ENCODE results near the gene SMPD3. TPM values are rescaled to one million over a fixed set of nuclear protein-coding genes. Genes with fewer than 3 reads are reported as not detected.

The SMPD3 gene
- total RNA-seq, 2 donors from 2014 or later: 0.70 to 0.99 TPM

GRCh38 chr16:68377221-68377620 is 71.1 kb downstream of the SMPD3 start:
- Mint-ChIP-seq H3K4me1 (peaks cover 10% of the 10 kb centered on the region), H3K36me3 (ENCODE audit: low read depth) (no peaks in the 10 kb centered on the region), H3K4me3 (no peak overlapping the region), H3K27ac (no peak overlapping the region), H3K27me3 (no peaks in the 10 kb centered on the region)
- H3K9me3 ChIP-seq (ENCODE audit: control insufficient read depth, low read length, poor library complexity, severe bottlenecking): no peaks in the 10 kb centered on the region
- DNase-seq: no peak
- ATAC-seq: no peak

GRCh38 chr16:68376590-68376989 is 71.7 kb downstream of the SMPD3 start:
- no peak overlapping the region for H3K27ac Mint-ChIP-seq
- no peaks in the 10 kb centered on the region for H3K9me3 ChIP-seq (ENCODE audit: control insufficient read depth, low read length, poor library complexity, severe bottlenecking)
- ATAC-seq (no peak), DNase-seq (no peak)
- H3K36me3 Mint-ChIP-seq (ENCODE audit: low read depth): no peaks in the 10 kb centered on the region
- H3K4me3 Mint-ChIP-seq: no peak overlapping the region
- H3K27me3 Mint-ChIP-seq: no peaks in the 10 kb centered on the region
- H3K4me1 Mint-ChIP-seq: peaks cover 10% of the 10 kb centered on the region

- H3K9me3 ChIP-seq (ENCODE audit: control insufficient read depth, low read length, poor library complexity, severe bottlenecking): no peaks in the 10 kb centered on the region
- Mint-ChIP-seq H3K4me1 (peaks cover 10% of the 10 kb centered on the region), H3K36me3 (ENCODE audit: low read depth) (no peaks in the 10 kb centered on the region), H3K27ac (no peak overlapping the region), H3K27me3 (no peaks in the 10 kb centered on the region), H3K4me3 (no peak overlapping the region)
- no peak for DNase-seq
- ATAC-seq: no peak
These were observed 72.3 kb downstream of the SMPD3 start for GRCh38 chr16:68375801-68376536.

- Mint-ChIP-seq H3K27ac (no peak overlapping the region), H3K27me3 (no peaks in the 10 kb centered on the region), H3K36me3 (ENCODE audit: low read depth) (no peaks in the 10 kb centered on the region), H3K4me1 (peaks cover 13% of the 10 kb centered on the region), H3K4me3 (no peak overlapping the region)
- no peak for DNase-seq
- H3K9me3 ChIP-seq (ENCODE audit: control insufficient read depth, low read length, poor library complexity, severe bottlenecking): no peaks in the 10 kb centered on the region
- ATAC-seq: no peak
These were observed 73.2 kb downstream of the SMPD3 start for GRCh38 chr16:68374961-68375660.

GRCh38 chr16:68374246-68374805 is 74.0 kb downstream of the SMPD3 start:
- H3K4me3 Mint-ChIP-seq: no peak overlapping the region
- DNase-seq: no peak
- H3K36me3 Mint-ChIP-seq (ENCODE audit: low read depth): no peaks in the 10 kb centered on the region
- peaks cover 17% of the 10 kb centered on the region for H3K4me1 Mint-ChIP-seq
- H3K27me3 Mint-ChIP-seq: no peaks in the 10 kb centered on the region
- peak overlapping the region; percentile 75 for H3K27ac Mint-ChIP-seq
- H3K9me3 ChIP-seq (ENCODE audit: control insufficient read depth, low read length, poor library complexity, severe bottlenecking): no peaks in the 10 kb centered on the region
- no peak for ATAC-seq

- H3K27ac Mint-ChIP-seq: peak overlapping the region; percentile 75
- ATAC-seq (no peak), DNase-seq (peak in 1 of 3 donors; percentile 9)
- peaks cover 24% of the 10 kb centered on the region for H3K4me1 Mint-ChIP-seq
- no peaks in the 10 kb centered on the region for H3K36me3 Mint-ChIP-seq (ENCODE audit: low read depth)
- no peak overlapping the region for H3K4me3 Mint-ChIP-seq
- H3K27me3 Mint-ChIP-seq: no peaks in the 10 kb centered on the region
- H3K9me3 ChIP-seq (ENCODE audit: control insufficient read depth, low read length, poor library complexity, severe bottlenecking): no peaks in the 10 kb centered on the region
These were observed 74.6 kb downstream of the SMPD3 start for GRCh38 chr16:68373528-68374245.

- no peak for DNase-seq
These were observed 75.5 kb downstream of the SMPD3 start for GRCh38 chr16:68372806-68373205.

GRCh38 chr16:68372381-68372720 is 76.0 kb downstream of the SMPD3 start:
- Mint-ChIP-seq H3K27me3 (peaks cover 6% of the 10 kb centered on the region), H3K4me1 (peaks cover 33% of the 10 kb centered on the region), H3K36me3 (ENCODE audit: low read depth) (no peaks in the 10 kb centered on the region), H3K4me3 (no peak overlapping the region), H3K27ac (no peak overlapping the region)
- ATAC-seq (no peak), DNase-seq (no peak)
- no peaks in the 10 kb centered on the region for H3K9me3 ChIP-seq (ENCODE audit: control insufficient read depth, low read length, poor library complexity, severe bottlenecking)

More at GRCh38 chr16:68372806-68373205, 75.5 kb downstream of the SMPD3 start:
- H3K9me3 ChIP-seq (ENCODE audit: control insufficient read depth, low read length, poor library complexity, severe bottlenecking): no peaks in the 10 kb centered on the region
- no peaks in the 10 kb centered on the region for H3K36me3 Mint-ChIP-seq (ENCODE audit: low read depth)
- no peak for ATAC-seq
- H3K27ac Mint-ChIP-seq: no peak overlapping the region
- no peak overlapping the region for H3K4me3 Mint-ChIP-seq
- peaks cover 2% of the 10 kb centered on the region for H3K27me3 Mint-ChIP-seq
- H3K4me1 Mint-ChIP-seq: peaks cover 33% of the 10 kb centered on the region

- DNase-seq (no peak), ATAC-seq (no peak)
- Mint-ChIP-seq H3K4me1 (peaks cover 33% of the 10 kb centered on the region), H3K36me3 (ENCODE audit: low read depth) (no peaks in the 10 kb centered on the region), H3K4me3 (no peak overlapping the region), H3K27me3 (peaks cover 10% of the 10 kb centered on the region), H3K27ac (no peak overlapping the region)
- no peaks in the 10 kb centered on the region for H3K9me3 ChIP-seq (ENCODE audit: control insufficient read depth, low read length, poor library complexity, severe bottlenecking)
These were observed 76.5 kb downstream of the SMPD3 start for GRCh38 chr16:68371706-68372380.

GRCh38 chr16:68371276-68371651 is 77.0 kb downstream of the SMPD3 start:
- no peak for DNase-seq
- no peak overlapping the region for H3K4me3 Mint-ChIP-seq
- H3K9me3 ChIP-seq (ENCODE audit: control insufficient read depth, low read length, poor library complexity, severe bottlenecking): no peaks in the 10 kb centered on the region
- no peak for ATAC-seq
- H3K4me1 Mint-ChIP-seq: peaks cover 33% of the 10 kb centered on the region
- H3K36me3 Mint-ChIP-seq (ENCODE audit: low read depth): no peaks in the 10 kb centered on the region
- H3K27ac Mint-ChIP-seq: no peak overlapping the region
- peaks cover 14% of the 10 kb centered on the region for H3K27me3 Mint-ChIP-seq

- no peak overlapping the region for H3K4me3 Mint-ChIP-seq
- no peaks in the 10 kb centered on the region for H3K9me3 ChIP-seq (ENCODE audit: control insufficient read depth, low read length, poor library complexity, severe bottlenecking)
- peaks cover 33% of the 10 kb centered on the region for H3K4me1 Mint-ChIP-seq
- peaks cover 19% of the 10 kb centered on the region for H3K27me3 Mint-ChIP-seq
- H3K27ac Mint-ChIP-seq: no peak overlapping the region
- H3K36me3 Mint-ChIP-seq (ENCODE audit: low read depth): no peaks in the 10 kb centered on the region
- no peak for ATAC-seq
- DNase-seq: no peak
These were observed 77.6 kb downstream of the SMPD3 start for GRCh38 chr16:68370581-68371275.

GRCh38 chr16:68369697-68370580 is 78.4 kb downstream of the SMPD3 start:
- H3K4me1 Mint-ChIP-seq: peaks cover 36% of the 10 kb centered on the region
- no peaks in the 10 kb centered on the region for H3K9me3 ChIP-seq (ENCODE audit: control insufficient read depth, low read length, poor library complexity, severe bottlenecking)
- DNase-seq (no peak), ATAC-seq (peak; percentile 62)
- no peaks in the 10 kb centered on the region for H3K36me3 Mint-ChIP-seq (ENCODE audit: low read depth)
- peaks cover 19% of the 10 kb centered on the region for H3K27me3 Mint-ChIP-seq
- peak overlapping the region; percentile 33 for H3K4me3 Mint-ChIP-seq
- H3K27ac Mint-ChIP-seq: no peak overlapping the region

Measured in T-helper 17 cell (primary cell).